VCaP (cell line): ENCODE results near the gene WARS2.
"Not testable (repeated sequence)": the region's sequence is repeated elsewhere in the genome, so short reads cannot be mapped to it uniquely, and the experiment has no call there.

Source experiments
- H3K27ac ChIP-seq: fragments of 450-650 bp; 2 replicates; pipeline ENCODE4 v1.5.1; 2017
- CTCF ChIP-seq: fragments of 450-650 bp; conservative IDR thresholded peaks from 2 replicates; pipeline ENCODE4 v1.5.1; 2017; ENCODE audit warnings: mild to moderate bottlenecking, moderate library complexity

The WARS2 gene

GRCh38 chr1:119140177-119141019 lies at the start of gene WARS2:
Gene WARS2, minus strand, starts transcription at chr1:119140653. Its CDS starts 9 bp downstream, at chr1:119140644.
- H3K27ac ChIP-seq, result peak within 1 kb of the TSS; percentile 94

GRCh38 chr1:119188926-119189325 lies 48.5 kb upstream of the WARS2 start:
- no peak overlapping the region for H3K27ac ChIP-seq
- TF ChIP-seq CTCF, result no peak

More at GRCh38 chr1:119140177-119141019, at the start of gene WARS2:
- no peak for TF ChIP-seq CTCF

GRCh38 chr1:119187416-119187815 lies 47.0 kb upstream of the WARS2 start:
- no peak for TF ChIP-seq CTCF
- peak overlapping the region; percentile 68 for H3K27ac ChIP-seq

- no peak for TF ChIP-seq CTCF
- H3K27ac ChIP-seq, result peak overlapping the region; percentile 68; the same call in 1 of the 2 replicates
These were observed 46.0 kb upstream of the WARS2 start for GRCh38 chr1:119186471-119186870.

GRCh38 chr1:119184972-119185371 lies 44.5 kb upstream of the WARS2 start:
- TF ChIP-seq CTCF, result peak; percentile 27; the same call in 1 of the 2 replicates
- H3K27ac ChIP-seq, result no peak overlapping the region

- no peak overlapping the region for H3K27ac ChIP-seq
- no peak for TF ChIP-seq CTCF
These were observed 40.8 kb upstream of the WARS2 start for GRCh38 chr1:119181218-119181617.

GRCh38 chr1:119179051-119179450 lies 38.6 kb upstream of the WARS2 start:
- H3K27ac ChIP-seq, result no peak overlapping the region

GRCh38 chr1:119172927-119173326 lies 32.5 kb upstream of the WARS2 start:
- H3K27ac ChIP-seq, result not testable (repeated sequence)

More at GRCh38 chr1:119179051-119179450, 38.6 kb upstream of the WARS2 start:
- no peak for TF ChIP-seq CTCF

GRCh38 chr1:119171381-119172010 lies 31.0 kb upstream of the WARS2 start:
- not testable (repeated sequence) for H3K27ac ChIP-seq
